ENCODE data around the gene MICALL2.

DNA sequence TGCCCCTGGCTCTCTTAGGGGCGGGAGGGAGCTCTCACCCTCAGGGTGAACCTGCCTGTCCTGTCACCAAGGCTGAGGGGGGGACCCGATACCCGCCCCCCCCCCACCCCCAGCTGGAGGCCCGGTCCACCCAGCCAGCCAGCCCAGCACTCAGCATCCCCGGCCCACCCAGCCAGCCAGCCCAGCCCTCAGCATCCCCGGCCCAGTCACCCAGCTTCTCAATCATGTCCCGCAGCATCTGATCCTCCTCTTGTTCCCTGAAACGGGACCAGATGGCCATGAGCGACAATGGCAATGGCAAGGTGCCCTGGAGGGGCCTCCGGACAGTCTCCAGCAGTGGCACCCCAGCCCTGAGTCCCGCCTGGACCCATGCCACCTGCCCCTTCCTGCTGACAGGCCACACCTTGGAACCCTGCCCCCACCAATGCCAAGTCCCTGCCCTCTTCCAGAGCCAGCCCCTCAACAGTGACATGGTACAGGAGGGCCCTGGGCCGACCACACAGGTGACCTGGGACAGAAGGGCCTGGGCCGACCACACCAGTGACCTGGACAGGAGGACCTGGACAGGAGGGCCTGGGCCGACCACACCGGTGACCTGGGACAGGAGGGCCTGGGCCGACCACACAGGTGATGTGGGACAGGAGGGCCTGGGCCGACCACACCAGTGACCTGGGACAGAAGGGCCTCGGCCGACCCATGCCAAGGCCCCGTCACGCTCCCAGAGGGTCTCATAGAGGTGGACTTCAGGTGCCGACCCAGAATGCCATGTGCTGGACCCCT, 24.2 kb downstream of the MICALL2 start:
- TF ChIP-seq CTCF (IDR thresholded peaks at IDR 0.05) (no peak), POLR2A (IDR thresholded peaks at IDR 0.05) (no peak), POLR2AphosphoS5 (IDR thresholded peaks at IDR 0.05) (no peak)

Data from upper lobe of left lung (tissue), 4 donors.